Measurements from ENCODE around the gene ANKRD6. TPM values are rescaled to one million over a fixed set of nuclear protein-coding genes. Genes with fewer than 3 reads are reported as not detected.

Gene ANKRD6
- total RNA-seq, 4 donors from 2014 or later: 1.6 to 6.8 (median 2.9) TPM

DNA sequence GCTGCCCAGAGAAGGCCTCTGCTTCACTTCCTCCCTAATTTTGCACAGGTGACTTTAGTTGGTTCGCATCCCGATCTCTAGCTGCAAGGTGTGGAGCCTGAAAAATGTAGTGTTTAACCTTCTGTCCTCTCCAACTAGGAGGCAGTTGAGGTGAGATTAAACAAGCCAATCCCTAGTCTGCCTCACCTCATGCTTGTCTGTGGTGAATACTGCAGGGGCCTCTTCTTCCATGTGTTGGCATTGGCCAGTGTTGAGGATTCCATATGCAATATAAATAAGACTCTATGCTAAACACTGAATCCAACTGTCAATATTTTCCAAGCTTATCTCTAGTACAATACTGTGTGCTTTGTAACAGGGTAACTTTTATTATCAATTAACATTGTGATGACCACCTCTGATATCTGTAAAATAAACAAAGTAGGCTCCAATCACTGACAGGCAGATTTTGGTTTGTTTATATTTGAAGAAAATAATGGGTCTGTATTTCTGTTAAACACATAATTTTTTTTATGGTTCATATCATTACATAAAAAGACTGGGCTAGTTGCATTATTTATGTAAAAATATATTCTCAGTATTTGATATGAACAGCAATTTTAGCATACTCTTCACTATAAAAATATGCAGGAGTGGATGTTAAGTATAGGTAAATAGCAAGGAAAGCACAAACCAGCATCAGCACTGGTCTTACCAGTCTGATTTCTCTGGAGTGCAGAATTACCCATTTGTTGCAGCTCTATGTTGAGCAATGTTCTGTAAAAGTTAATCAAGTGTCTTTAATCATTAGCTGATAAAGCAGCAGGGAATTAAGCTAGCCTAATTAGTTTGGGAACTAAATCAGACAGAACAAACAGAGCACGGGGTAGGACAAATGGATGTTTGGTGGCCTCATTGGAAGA is 74.0 kb downstream of the ANKRD6 start:
- DNase-seq: no peak
- H3K36me3 ChIP-seq: no peaks in the 10 kb centered on the region
- ATAC-seq: no peak
- no peak overlapping the region for H3K27ac ChIP-seq
- H3K9me3 ChIP-seq: no peaks in the 10 kb centered on the region
- H3K27me3 ChIP-seq: no peaks in the 10 kb centered on the region
- in situ Hi-C loops (cut with MboI; ENCODE audit: low sequenced_read_pairs in 4 of 4) (no loop called here), intact Hi-C loops (cut with DNase I; ENCODE audit: low total_unique reads) (no loop called here)
- no peak overlapping the region for H3K4me3 ChIP-seq
- H3K4me1 ChIP-seq: no peaks in the 10 kb centered on the region
- TF ChIP-seq POLR2A (IDR thresholded peaks at IDR 0.05): no peak
- TF ChIP-seq CTCF (IDR thresholded peaks at IDR 0.05 in 4 of 5, conservative IDR thresholded peaks at IDR 0.05 in 1 of 5): no peak

- Histone ChIP-seq H3K27ac (no peak overlapping the region), H3K9me3 (no peaks in the 10 kb centered on the region), H3K4me3 (no peak overlapping the region), H3K27me3 (no peaks in the 10 kb centered on the region), H3K4me1 (peaks cover 0 to 4% of the 10 kb centered on the region in 2 donors), H3K36me3 (no peaks in the 10 kb centered on the region)
- in situ Hi-C loops (cut with MboI; ENCODE audit: low sequenced_read_pairs in 4 of 4): no loop called here
- intact Hi-C loops (cut with DNase I; ENCODE audit: low total_unique reads): no loop called here
- ATAC-seq (no peak), DNase-seq (no peak)
- TF ChIP-seq POLR2A (IDR thresholded peaks at IDR 0.05) (no peak), CTCF (IDR thresholded peaks at IDR 0.05 in 4 of 5, conservative IDR thresholded peaks at IDR 0.05 in 1 of 5) (no peak)
Measured at GRCh38 chr6:89508755-89509563, 76.0 kb downstream of the ANKRD6 start.

- no peak for ATAC-seq
- Histone ChIP-seq H3K36me3 (no peaks in the 10 kb centered on the region), H3K4me1 (peaks cover 0 to 4% of the 10 kb centered on the region in 2 donors), H3K27me3 (no peaks in the 10 kb centered on the region), H3K9me3 (no peaks in the 10 kb centered on the region), H3K27ac (no peak overlapping the region), H3K4me3 (no peak overlapping the region)
- in situ Hi-C loops (cut with MboI; ENCODE audit: low sequenced_read_pairs in 4 of 4): no loop called here
- intact Hi-C loops (cut with DNase I; ENCODE audit: low total_unique reads): no loop called here
- no peak for DNase-seq
- TF ChIP-seq POLR2A (IDR thresholded peaks at IDR 0.05) (no peak), CTCF (IDR thresholded peaks at IDR 0.05 in 4 of 5, conservative IDR thresholded peaks at IDR 0.05 in 1 of 5) (no peak)
Measured at GRCh38 chr6:89509777-89510281, 76.9 kb downstream of the ANKRD6 start.

DNA sequence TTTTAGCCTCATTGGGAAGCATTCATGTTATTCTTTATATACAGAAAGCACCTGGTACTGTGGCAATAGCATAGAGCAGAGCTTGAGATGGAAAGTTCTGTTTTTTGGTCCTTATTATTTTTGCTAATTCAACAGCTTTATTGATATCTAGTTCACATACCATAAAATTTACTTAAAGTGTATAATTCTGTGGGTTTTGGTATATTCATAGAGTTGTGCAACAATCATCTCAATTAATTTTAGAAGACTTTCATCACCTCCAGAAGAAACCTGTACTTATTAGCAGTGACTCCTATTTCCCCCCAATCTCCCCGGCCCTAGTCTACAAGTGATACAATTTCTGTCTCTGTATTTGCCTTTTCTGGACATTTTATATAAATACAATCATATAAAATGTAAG is 77.4 kb downstream of the ANKRD6 start:
- DNase-seq: no peak
- no peaks in the 10 kb centered on the region for H3K27me3 ChIP-seq

More for the DNA sequence above, 77.4 kb downstream of the ANKRD6 start:
- in situ Hi-C loops (cut with MboI; ENCODE audit: low sequenced_read_pairs in 4 of 4) (no loop called here), intact Hi-C loops (cut with DNase I; ENCODE audit: low total_unique reads) (no loop called here)
- ATAC-seq: no peak
- TF ChIP-seq POLR2A (IDR thresholded peaks at IDR 0.05) (no peak), CTCF (IDR thresholded peaks at IDR 0.05 in 4 of 5, conservative IDR thresholded peaks at IDR 0.05 in 1 of 5) (no peak)
- no peak overlapping the region for H3K4me3 ChIP-seq
- no peak overlapping the region for H3K27ac ChIP-seq
- H3K36me3 ChIP-seq: no peaks in the 10 kb centered on the region
- H3K4me1 ChIP-seq: peaks cover 0 to 4% of the 10 kb centered on the region in 2 donors
- no peaks in the 10 kb centered on the region for H3K9me3 ChIP-seq
